Endothelial cell of umbilical vein (primary cell): ENCODE results near the gene RPS2.

ENCODE experiments used
- EZH2 ChIP-seq: IDR thresholded peaks from 2 replicates; pipeline ENCODE4 v1.6.1; 2012; ENCODE audit warnings: borderline replicate concordance, low read depth, mild to moderate bottlenecking, moderate library complexity, low read length, inconsistent platforms; ENCODE audit not compliant: severe bottlenecking
- MAX ChIP-seq: IDR thresholded peaks from 2 replicates; pipeline ENCODE4 v1.6.1; 2011; ENCODE audit not compliant: insufficient read depth, insufficient read length
- MYC ChIP-seq: IDR thresholded peaks from one replicate; pipeline ENCODE4 v1.6.1; 2011; ENCODE audit warnings: mild to moderate bottlenecking, low read depth, low read length
- POLR2A ChIP-seq: IDR thresholded peaks from 2 replicates; pipeline ENCODE4 v1.6.1; 2012; ENCODE audit warnings: low read depth, mild to moderate bottlenecking, control low read depth, low read length
- POLR2AphosphoS5 ChIP-seq: IDR thresholded peaks from 2 replicates; pipeline ENCODE4 v1.6.1; 2012; ENCODE audit warnings: low read depth, mild to moderate bottlenecking, control low read depth, low read length, moderate library complexity; ENCODE audit not compliant: insufficient read depth
- TF ChIP-seq, protein P1 (sequence below), 2 donors: IDR thresholded peaks; 1 replicate in 1 of 2; 2 replicates in 1 of 2; pipeline ENCODE4 v1.5.1; 2011; ENCODE audit warnings: low read length in 2 of 2, mild to moderate bottlenecking in 2 of 2, moderate library complexity in 2 of 2, control low read depth in 1 of 2, inconsistent platforms in 1 of 2, low read depth in 1 of 2; ENCODE audit not compliant: insufficient read depth in 1 of 2; ENCODE audit errors: extremely low read depth in 1 of 2

DNA sequence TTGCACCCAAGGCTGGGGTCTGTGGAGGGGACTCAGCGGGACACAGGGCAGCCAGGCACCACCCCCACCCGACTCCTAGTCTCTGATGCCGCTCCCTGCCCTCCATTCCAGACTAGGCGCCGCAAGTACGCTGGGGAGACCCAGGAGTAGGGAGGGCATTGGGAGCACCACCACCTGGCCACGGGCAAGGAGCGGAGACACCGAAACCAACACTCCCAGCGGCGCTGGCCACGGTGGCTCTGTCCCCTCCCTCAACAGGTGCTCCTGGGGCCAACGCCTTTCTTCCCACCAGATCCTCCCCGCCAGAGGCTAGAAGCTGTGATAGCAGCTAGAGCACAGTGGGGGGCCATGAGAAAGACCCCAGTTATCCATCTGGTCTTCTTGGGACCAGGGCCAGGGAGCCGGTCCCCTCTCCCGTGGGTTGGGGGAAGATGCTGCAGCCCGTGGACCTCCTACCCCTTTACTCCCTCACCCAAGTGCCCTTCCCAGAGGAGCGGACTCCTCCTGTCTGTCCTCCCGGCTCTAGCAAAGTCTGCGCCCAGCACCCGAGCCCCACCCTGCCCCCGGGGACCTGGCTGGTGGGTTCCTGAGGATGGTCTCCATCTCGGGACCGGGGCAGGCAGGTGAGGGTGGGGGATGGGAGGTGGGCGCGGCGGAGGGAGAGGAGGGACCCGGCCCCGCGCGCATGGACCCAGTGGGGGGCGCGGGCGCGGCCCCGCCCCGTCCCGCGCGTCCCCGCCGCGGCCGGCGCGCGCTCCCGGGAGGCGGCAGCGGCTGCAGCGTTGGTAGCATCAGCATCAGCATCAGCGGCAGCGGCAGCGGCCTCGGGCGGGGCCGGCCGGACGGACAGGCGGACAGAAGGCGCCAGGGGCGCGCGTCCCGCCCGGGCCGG is 24.8 kb upstream of the RPS2 start, which contains the start of gene SYNGR3:
- peak; percentile 78 for TF ChIP-seq EZH2
- TF ChIP-seq POLR2AphosphoS5: no peak
- TF ChIP-seq, protein P1, sequence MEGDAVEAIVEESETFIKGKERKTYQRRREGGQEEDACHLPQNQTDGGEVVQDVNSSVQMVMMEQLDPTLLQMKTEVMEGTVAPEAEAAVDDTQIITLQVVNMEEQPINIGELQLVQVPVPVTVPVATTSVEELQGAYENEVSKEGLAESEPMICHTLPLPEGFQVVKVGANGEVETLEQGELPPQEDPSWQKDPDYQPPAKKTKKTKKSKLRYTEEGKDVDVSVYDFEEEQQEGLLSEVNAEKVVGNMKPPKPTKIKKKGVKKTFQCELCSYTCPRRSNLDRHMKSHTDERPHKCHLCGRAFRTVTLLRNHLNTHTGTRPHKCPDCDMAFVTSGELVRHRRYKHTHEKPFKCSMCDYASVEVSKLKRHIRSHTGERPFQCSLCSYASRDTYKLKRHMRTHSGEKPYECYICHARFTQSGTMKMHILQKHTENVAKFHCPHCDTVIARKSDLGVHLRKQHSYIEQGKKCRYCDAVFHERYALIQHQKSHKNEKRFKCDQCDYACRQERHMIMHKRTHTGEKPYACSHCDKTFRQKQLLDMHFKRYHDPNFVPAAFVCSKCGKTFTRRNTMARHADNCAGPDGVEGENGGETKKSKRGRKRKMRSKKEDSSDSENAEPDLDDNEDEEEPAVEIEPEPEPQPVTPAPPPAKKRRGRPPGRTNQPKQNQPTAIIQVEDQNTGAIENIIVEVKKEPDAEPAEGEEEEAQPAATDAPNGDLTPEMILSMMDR (IDR thresholded peaks at IDR 0.05; ENCODE audit: extremely low read depth in 1 of 2, insufficient read depth in 1 of 2, low read depth in 1 of 2, low read length in 2 of 2): no peak
- no peak for TF ChIP-seq POLR2A
- no peak for TF ChIP-seq MAX
- TF ChIP-seq MYC: no peak
